DMS79 (cell line): Measurements from ENCODE around the gene SP140.
"Not testable (repeated sequence)": the region's sequence is repeated elsewhere in the genome, so short reads cannot be mapped to it uniquely, and the experiment has no call there.

Source experiments
- DNase-seq: peaks from one replicate; lab custom pipeline; 2025; lab: John Stamatoyannopoulos, UW

SP140 gene

GRCh38 chr2:230225486-230225885 lies at the start of gene SP140:
TSS of gene SP140 (plus strand) at chr2:230225736. CDS start at chr2:230225845, 109 bp downstream.
- no peak for DNase-seq

- DNase-seq, result no peak
Measured at GRCh38 chr2:230176996-230177395, 48.5 kb upstream of the SP140 start.

- DNase-seq, result no peak
Measured at GRCh38 chr2:230178546-230179485, 46.7 kb upstream of the SP140 start.

- DNase-seq, result no peak
Measured at GRCh38 chr2:230179907-230180306, 45.6 kb upstream of the SP140 start.

- DNase-seq, result no peak
Measured at GRCh38 chr2:230181195-230181594, 44.3 kb upstream of the SP140 start.

- DNase-seq, result no peak
Measured at GRCh38 chr2:230184727-230185578, 40.6 kb upstream of the SP140 start.

GRCh38 chr2:230202430-230203109 lies 23.0 kb upstream of the SP140 start:
- DNase-seq, result no peak

GRCh38 chr2:230203110-230203676 lies 22.3 kb upstream of the SP140 start:
- no peak for DNase-seq

- DNase-seq, result no peak
Measured at GRCh38 chr2:230205034-230205433, 20.5 kb upstream of the SP140 start.

GRCh38 chr2:230205721-230206120 lies 19.8 kb upstream of the SP140 start:
- DNase-seq, result no peak

GRCh38 chr2:230208576-230208975 lies 17.0 kb upstream of the SP140 start:
- DNase-seq, result no peak

- DNase-seq, result no peak
Measured at GRCh38 chr2:230209422-230210051, 16.0 kb upstream of the SP140 start.

- no peak for DNase-seq
Measured at GRCh38 chr2:230216489-230216888, 9.0 kb upstream of the SP140 start.

- DNase-seq, result no peak
Measured at GRCh38 chr2:230217424-230217823, 8.1 kb upstream of the SP140 start.

GRCh38 chr2:230218421-230218820 lies 7.1 kb upstream of the SP140 start:
- no peak for DNase-seq

GRCh38 chr2:230219419-230220331 lies 5.9 kb upstream of the SP140 start, which contains the start of gene SP110:
TSS of gene SP110 (minus strand) at chr2:230219984. CDS start at chr2:230216927, 3,057 bp downstream.
- peak; percentile 62 for DNase-seq

GRCh38 chr2:230220347-230220969 lies 5.1 kb upstream of the SP140 start:
- no peak for DNase-seq

- DNase-seq, result no peak
Measured at GRCh38 chr2:230221493-230221892, 4.0 kb upstream of the SP140 start.

GRCh38 chr2:230222829-230223228 lies 2.7 kb upstream of the SP140 start:
- DNase-seq, result not testable (repeated sequence)

GRCh38 chr2:230224458-230224857 lies 1.1 kb upstream of the SP140 start:
- no peak for DNase-seq
